Central memory CD8-positive, alpha-beta T cell (primary cell): Measurements from ENCODE around the gene HTATIP2.
"Not testable (repeated sequence)": the region's sequence is repeated elsewhere in the genome, so short reads cannot be mapped to it uniquely, and the experiment has no call there.

Source experiments
- ATAC-seq: fragments of 150-1000 bp; cut with Tn5 transposase; replicated peaks from 2 replicates; pipeline ENCODE4 v1.10.0; 2022; ENCODE audit warnings: mild to moderate bottlenecking, moderate FRiP score, moderate number of reproducible peaks; ENCODE audit not compliant: poor library complexity, severe bottlenecking; ENCODE audit errors: extremely low read depth
- DNase-seq, 2 donors: peaks; one replicate each; pipeline ENCODE4 v3.0.0; 2021; ENCODE audit warnings: low spot score in 2 of 2
- H3K27ac Mint-ChIP-seq: one replicate; pipeline ENCODE4 v1.8.0; 2022; ENCODE audit warnings: low read depth, mild to moderate bottlenecking, moderate library complexity, mixed read lengths
- H3K27me3 Mint-ChIP-seq: one replicate; pipeline ENCODE4 v1.8.0; 2022; ENCODE audit warnings: mixed read lengths
- H3K36me3 Mint-ChIP-seq: one replicate; pipeline ENCODE4 v1.8.0; 2022; ENCODE audit warnings: mild to moderate bottlenecking, moderate library complexity, mixed read lengths; ENCODE audit not compliant: insufficient read depth
- H3K4me1 Mint-ChIP-seq: one replicate; pipeline ENCODE4 v1.8.0; 2022; ENCODE audit warnings: mixed read lengths
- H3K4me3 Mint-ChIP-seq: one replicate; pipeline ENCODE4 v1.8.0; 2022; ENCODE audit warnings: mild to moderate bottlenecking, moderate library complexity, mixed read lengths
- H3K9me3 Mint-ChIP-seq: one replicate; pipeline ENCODE4 v1.8.0; 2022; ENCODE audit warnings: mixed read lengths

The HTATIP2 gene

GRCh38 chr11:20374741-20375300, 11.3 kb downstream of the HTATIP2 start:
- H3K9me3 Mint-ChIP-seq: no peaks in the 10 kb centered on the region
- DNase-seq (no peak), ATAC-seq (no peak)
- no peaks in the 10 kb centered on the region for H3K4me1 Mint-ChIP-seq
- H3K36me3 Mint-ChIP-seq: peaks cover 27% of the 10 kb centered on the region
- H3K27me3 Mint-ChIP-seq: no peaks in the 10 kb centered on the region
- peak overlapping the region; percentile 5 for H3K27ac Mint-ChIP-seq
- no peak overlapping the region for H3K4me3 Mint-ChIP-seq

- no peaks in the 10 kb centered on the region for H3K4me1 Mint-ChIP-seq
- peak overlapping the region; percentile 10 for H3K27ac Mint-ChIP-seq
- ATAC-seq: no peak
- H3K27me3 Mint-ChIP-seq: no peaks in the 10 kb centered on the region
- no peaks in the 10 kb centered on the region for H3K9me3 Mint-ChIP-seq
- DNase-seq: no peak
- no peak overlapping the region for H3K4me3 Mint-ChIP-seq
- peaks cover 28% of the 10 kb centered on the region for H3K36me3 Mint-ChIP-seq
These were observed 12.7 kb downstream of the HTATIP2 start for GRCh38 chr11:20376162-20376730.

- Mint-ChIP-seq H3K36me3 (peaks cover 27% of the 10 kb centered on the region), H3K4me3 (peak overlapping the region; percentile 98), H3K27ac (peak overlapping the region; percentile 99), H3K4me1 (peaks cover 22% of the 10 kb centered on the region)
- ATAC-seq, DNase-seq, H3K27me3 Mint-ChIP-seq, H3K9me3 Mint-ChIP-seq: not testable (repeated sequence)
These were observed 22.5 kb downstream of the HTATIP2 start for GRCh38 chr11:20385996-20386395.

- Mint-ChIP-seq H3K4me3 (peak within 1 kb of the TSS; percentile 98), H3K9me3 (no peaks in the 10 kb centered on the region), H3K36me3 (peaks cover 25% of the 10 kb centered on the region), H3K4me1 (peaks cover 22% of the 10 kb centered on the region), H3K27me3 (no peaks in the 10 kb centered on the region), H3K27ac (peak within 1 kb of the TSS; percentile 99)
- peak; percentile 97 to 99 for DNase-seq
- peak; percentile 85 for ATAC-seq
These were observed 24.0 kb downstream of the HTATIP2 start, which contains the start of gene PRMT3 for GRCh38 chr11:20387261-20388095. Gene PRMT3 (plus strand): TSS chr11:20387716. CDS start chr11:20387747, 31 bp downstream.

GRCh38 chr11:20388096-20389055, 24.9 kb downstream of the HTATIP2 start:
- H3K4me1 Mint-ChIP-seq: peaks cover 22% of the 10 kb centered on the region
- no peaks in the 10 kb centered on the region for H3K27me3 Mint-ChIP-seq
- no peaks in the 10 kb centered on the region for H3K9me3 Mint-ChIP-seq
- H3K36me3 Mint-ChIP-seq: peaks cover 24% of the 10 kb centered on the region
- H3K27ac Mint-ChIP-seq: peak overlapping the region; percentile 99
- ATAC-seq (peak; percentile 4), DNase-seq (no peak)
- peak overlapping the region; percentile 98 for H3K4me3 Mint-ChIP-seq

GRCh38 chr11:20397281-20397680, 33.8 kb downstream of the HTATIP2 start:
- no peak for DNase-seq
- H3K4me1 Mint-ChIP-seq: peaks cover 9% of the 10 kb centered on the region
- H3K27ac Mint-ChIP-seq: no peak overlapping the region
- peaks cover 30% of the 10 kb centered on the region for H3K36me3 Mint-ChIP-seq
- no peaks in the 10 kb centered on the region for H3K27me3 Mint-ChIP-seq
- H3K9me3 Mint-ChIP-seq: no peaks in the 10 kb centered on the region
- ATAC-seq: peak; percentile 86
- H3K4me3 Mint-ChIP-seq: no peak overlapping the region

- ATAC-seq (no peak), DNase-seq (no peak)
- H3K27ac Mint-ChIP-seq: no peak overlapping the region
- H3K4me3 Mint-ChIP-seq: no peak overlapping the region
- H3K9me3 Mint-ChIP-seq: no peaks in the 10 kb centered on the region
- no peaks in the 10 kb centered on the region for H3K27me3 Mint-ChIP-seq
- peaks cover 34% of the 10 kb centered on the region for H3K36me3 Mint-ChIP-seq
- H3K4me1 Mint-ChIP-seq: peaks cover 9% of the 10 kb centered on the region
These were observed 36.0 kb downstream of the HTATIP2 start for GRCh38 chr11:20399498-20399897.

- Mint-ChIP-seq H3K27ac (no peak overlapping the region), H3K36me3 (peaks cover 36% of the 10 kb centered on the region), H3K9me3 (no peaks in the 10 kb centered on the region), H3K4me1 (no peaks in the 10 kb centered on the region), H3K27me3 (no peaks in the 10 kb centered on the region), H3K4me3 (no peak overlapping the region)
- ATAC-seq (no peak), DNase-seq (no peak)
These were observed 39.5 kb downstream of the HTATIP2 start for GRCh38 chr11:20403059-20403458.

- H3K9me3 Mint-ChIP-seq: no peaks in the 10 kb centered on the region
These were observed 43.0 kb downstream of the HTATIP2 start for GRCh38 chr11:20406484-20406883.

GRCh38 chr11:20407344-20407743, 43.8 kb downstream of the HTATIP2 start:
- H3K36me3 Mint-ChIP-seq: peaks cover 34% of the 10 kb centered on the region
- peaks cover 5% of the 10 kb centered on the region for H3K4me1 Mint-ChIP-seq
- no peak for ATAC-seq

More at GRCh38 chr11:20406484-20406883, 43.0 kb downstream of the HTATIP2 start:
- DNase-seq (no peak), ATAC-seq (no peak)
- H3K27me3 Mint-ChIP-seq: no peaks in the 10 kb centered on the region
- no peak overlapping the region for H3K27ac Mint-ChIP-seq
- peaks cover 5% of the 10 kb centered on the region for H3K4me1 Mint-ChIP-seq
- H3K36me3 Mint-ChIP-seq: peaks cover 36% of the 10 kb centered on the region
- no peak overlapping the region for H3K4me3 Mint-ChIP-seq

GRCh38 chr11:20415432-20415831, 51.9 kb downstream of the HTATIP2 start:
- Mint-ChIP-seq H3K36me3 (peaks cover 22% of the 10 kb centered on the region), H3K4me1 (peaks cover 14% of the 10 kb centered on the region), H3K27me3 (no peaks in the 10 kb centered on the region), H3K27ac (no peak overlapping the region), H3K9me3 (no peaks in the 10 kb centered on the region), H3K4me3 (no peak overlapping the region)
- ATAC-seq (no peak), DNase-seq (no peak)

More at GRCh38 chr11:20407344-20407743, 43.8 kb downstream of the HTATIP2 start:
- no peaks in the 10 kb centered on the region for H3K9me3 Mint-ChIP-seq
- H3K27ac Mint-ChIP-seq: no peak overlapping the region
- H3K4me3 Mint-ChIP-seq: no peak overlapping the region
- no peaks in the 10 kb centered on the region for H3K27me3 Mint-ChIP-seq
- DNase-seq: no peak

GRCh38 chr11:20417771-20418170, 54.3 kb downstream of the HTATIP2 start:
- H3K27ac Mint-ChIP-seq: no peak overlapping the region
- DNase-seq: no peak
- no peaks in the 10 kb centered on the region for H3K27me3 Mint-ChIP-seq
- no peaks in the 10 kb centered on the region for H3K9me3 Mint-ChIP-seq
- no peak overlapping the region for H3K4me3 Mint-ChIP-seq
- peaks cover 15% of the 10 kb centered on the region for H3K4me1 Mint-ChIP-seq
- peaks cover 24% of the 10 kb centered on the region for H3K36me3 Mint-ChIP-seq
- no peak for ATAC-seq
